SU-DHL-6 (cell line): ENCODE data around the gene PGRMC2.
"Not testable (repeated sequence)": the region's sequence is repeated elsewhere in the genome, so short reads cannot be mapped to it uniquely, and the experiment has no call there.

Source experiments
- EZH2phosphoT487 ChIP-seq: fragments of 200-600 bp; sonication (generic), shearing (Covaris generic); conservative IDR thresholded peaks from 2 replicates; pipeline ENCODE4 v1.6.1; 2018; ENCODE audit warnings: mild to moderate bottlenecking, antibody characterized with exemption, low read length, moderate library complexity, mixed read lengths
- TF ChIP-seq, protein P1 (sequence below): fragments of 200-600 bp; sonication (generic); IDR thresholded peaks from one replicate; pipeline ENCODE4 v1.5.1; 2017; ENCODE audit warnings: antibody characterized with exemption, mild to moderate bottlenecking, low read length, moderate library complexity; ENCODE audit not compliant: insufficient read depth, poor library complexity, severe bottlenecking

DNA sequence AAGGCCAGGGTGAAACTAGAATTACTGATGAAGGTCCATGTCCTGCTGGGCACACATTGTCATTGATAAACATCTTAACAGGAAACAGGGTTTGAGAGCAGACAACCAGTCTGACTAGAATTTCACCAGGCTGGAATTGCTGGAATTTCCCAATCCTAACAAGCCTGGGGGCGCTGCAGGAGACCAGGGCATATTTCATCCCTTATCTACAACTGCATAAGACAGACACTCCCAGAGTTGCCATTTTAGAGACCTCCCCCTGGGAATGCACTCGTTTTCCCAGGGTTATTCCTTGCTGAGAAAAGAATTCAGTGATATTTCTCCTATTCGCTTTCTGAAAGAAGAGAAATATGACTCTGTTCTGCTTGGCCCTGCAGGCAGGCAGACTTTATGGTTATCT lies 22.1 kb downstream of the PGRMC2 start:
- TF ChIP-seq, protein P1, sequence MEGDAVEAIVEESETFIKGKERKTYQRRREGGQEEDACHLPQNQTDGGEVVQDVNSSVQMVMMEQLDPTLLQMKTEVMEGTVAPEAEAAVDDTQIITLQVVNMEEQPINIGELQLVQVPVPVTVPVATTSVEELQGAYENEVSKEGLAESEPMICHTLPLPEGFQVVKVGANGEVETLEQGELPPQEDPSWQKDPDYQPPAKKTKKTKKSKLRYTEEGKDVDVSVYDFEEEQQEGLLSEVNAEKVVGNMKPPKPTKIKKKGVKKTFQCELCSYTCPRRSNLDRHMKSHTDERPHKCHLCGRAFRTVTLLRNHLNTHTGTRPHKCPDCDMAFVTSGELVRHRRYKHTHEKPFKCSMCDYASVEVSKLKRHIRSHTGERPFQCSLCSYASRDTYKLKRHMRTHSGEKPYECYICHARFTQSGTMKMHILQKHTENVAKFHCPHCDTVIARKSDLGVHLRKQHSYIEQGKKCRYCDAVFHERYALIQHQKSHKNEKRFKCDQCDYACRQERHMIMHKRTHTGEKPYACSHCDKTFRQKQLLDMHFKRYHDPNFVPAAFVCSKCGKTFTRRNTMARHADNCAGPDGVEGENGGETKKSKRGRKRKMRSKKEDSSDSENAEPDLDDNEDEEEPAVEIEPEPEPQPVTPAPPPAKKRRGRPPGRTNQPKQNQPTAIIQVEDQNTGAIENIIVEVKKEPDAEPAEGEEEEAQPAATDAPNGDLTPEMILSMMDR, result not testable (repeated sequence)
- TF ChIP-seq EZH2phosphoT487, result not testable (repeated sequence)
